ENCODE data around the gene KLHL26.

DNA sequence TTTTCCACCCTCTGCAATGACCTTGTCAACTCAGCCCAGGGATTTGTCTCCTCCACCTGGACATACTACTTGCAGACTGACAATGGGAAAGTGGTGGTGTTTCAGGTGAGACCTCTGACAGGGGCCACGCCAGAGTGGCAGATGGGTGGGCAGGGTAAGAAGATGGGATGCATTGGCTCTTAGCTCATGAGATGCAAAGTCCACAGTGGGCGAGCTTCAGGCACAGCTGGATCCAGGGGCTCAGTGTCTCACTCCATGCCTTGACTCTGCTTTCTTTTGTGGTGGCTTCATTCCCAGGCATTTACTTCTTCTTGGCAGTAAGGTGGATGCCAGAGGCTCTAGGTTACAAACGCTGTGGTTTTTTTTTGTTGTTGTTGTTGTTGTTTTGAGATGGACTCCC lies 20.8 kb upstream of the KLHL26 start:
- TF ChIP-seq, protein P1, sequence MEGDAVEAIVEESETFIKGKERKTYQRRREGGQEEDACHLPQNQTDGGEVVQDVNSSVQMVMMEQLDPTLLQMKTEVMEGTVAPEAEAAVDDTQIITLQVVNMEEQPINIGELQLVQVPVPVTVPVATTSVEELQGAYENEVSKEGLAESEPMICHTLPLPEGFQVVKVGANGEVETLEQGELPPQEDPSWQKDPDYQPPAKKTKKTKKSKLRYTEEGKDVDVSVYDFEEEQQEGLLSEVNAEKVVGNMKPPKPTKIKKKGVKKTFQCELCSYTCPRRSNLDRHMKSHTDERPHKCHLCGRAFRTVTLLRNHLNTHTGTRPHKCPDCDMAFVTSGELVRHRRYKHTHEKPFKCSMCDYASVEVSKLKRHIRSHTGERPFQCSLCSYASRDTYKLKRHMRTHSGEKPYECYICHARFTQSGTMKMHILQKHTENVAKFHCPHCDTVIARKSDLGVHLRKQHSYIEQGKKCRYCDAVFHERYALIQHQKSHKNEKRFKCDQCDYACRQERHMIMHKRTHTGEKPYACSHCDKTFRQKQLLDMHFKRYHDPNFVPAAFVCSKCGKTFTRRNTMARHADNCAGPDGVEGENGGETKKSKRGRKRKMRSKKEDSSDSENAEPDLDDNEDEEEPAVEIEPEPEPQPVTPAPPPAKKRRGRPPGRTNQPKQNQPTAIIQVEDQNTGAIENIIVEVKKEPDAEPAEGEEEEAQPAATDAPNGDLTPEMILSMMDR (IDR thresholded peaks at IDR 0.05): no peak
- no peak for TF ChIP-seq POLR2A (IDR thresholded peaks at IDR 0.05)
